IMR-90 (cell line): Measurements from ENCODE around the gene ZNF764. TPM values are rescaled to one million over a fixed set of nuclear protein-coding genes. Genes with fewer than 3 reads are reported as not detected.
A peak's percentile ranks its signal among the peaks of the same experiment; 100 is the strongest.

Experiments
- ATAC-seq: fragments of 200-7000 bp; cut with Tn5 transposase; 2 replicates; pipeline ENCODE4 v1.9.1; 2020; ENCODE audit warnings: low read depth, mild to moderate bottlenecking, moderate library complexity
- BruUV-seq: library from RNA; stranded (reverse); fragments of 400-500 nt; replicated peaks from 2 replicates; lab custom pipeline; 2021; lab: Mats Ljungman, UMichigan
- CTCF ChIA-PET: fragments of 300-600 bp; formaldehyde crosslinking; extraction: SDS; loops from one replicate; lab custom pipeline; 2021; ENCODE audit warnings: antibody characterized with exemption; lab: Yijun Ruan, JAX
- POLR2A ChIA-PET: fragments of 300-600 bp; sonication (Branson Sonifier 250); formaldehyde crosslinking; loops from one replicate; lab custom pipeline; 2022; ENCODE audit warnings: antibody characterized with exemption; ENCODE audit not compliant: unreplicated experiment; lab: Charles Lee
- DNase-seq: peaks from one replicate; pipeline ENCODE4 v3.0.0; 2013
- H2AFZ ChIP-seq: replicated peaks from 2 replicates; pipeline ENCODE3; 2013; ENCODE audit warnings: low read length, mild to moderate bottlenecking; ENCODE audit not compliant: poor library complexity
- H2AK5ac ChIP-seq: 2 replicates; pipeline ENCODE4 v1.6.1; 2013; ENCODE audit warnings: low read depth, low read length, inconsistent platforms
- H2AK9ac ChIP-seq: replicated peaks from 2 replicates; pipeline ENCODE3; 2013; ENCODE audit warnings: mild to moderate bottlenecking, low read depth, low read length, moderate library complexity; ENCODE audit not compliant: poor library complexity
- H2BK120ac ChIP-seq: 2 replicates; pipeline ENCODE4 v1.6.1; 2013; ENCODE audit warnings: low read depth, low read length, inconsistent platforms
- H2BK15ac ChIP-seq: 3 replicates; pipeline ENCODE4 v1.6.1; 2013; ENCODE audit warnings: low read depth, low read length, inconsistent platforms
- H2BK20ac ChIP-seq: 2 replicates; pipeline ENCODE4 v1.6.1; 2013; ENCODE audit warnings: low read depth, mild to moderate bottlenecking, inconsistent platforms, low read length, moderate library complexity
- H2BK5ac ChIP-seq: 2 replicates; pipeline ENCODE4 v1.6.1; 2013; ENCODE audit warnings: mild to moderate bottlenecking, low read depth, low read length, inconsistent platforms; ENCODE audit not compliant: poor library complexity, severe bottlenecking
- H3K14ac ChIP-seq: replicated peaks from 2 replicates; pipeline ENCODE4 v1.6.1; 2013; ENCODE audit warnings: low read depth, low read length, inconsistent platforms
- H3K18ac ChIP-seq: 2 replicates; pipeline ENCODE4 v1.6.1; 2013; ENCODE audit warnings: low read depth, low read length, control low read depth
- H3K23ac ChIP-seq: 2 replicates; pipeline ENCODE4 v1.6.1; 2013; ENCODE audit warnings: low read depth, low read length, inconsistent platforms
- H3K27ac ChIP-seq: 2 replicates; pipeline ENCODE4 v1.5.1; 2013; ENCODE audit warnings: mild to moderate bottlenecking, control low read depth, low read length; ENCODE audit not compliant: insufficient read depth
- H3K27me3 ChIP-seq: 2 replicates; pipeline ENCODE4 v1.6.1; 2013; ENCODE audit warnings: low read length; ENCODE audit not compliant: control insufficient read depth, insufficient read depth
- H3K36me3 ChIP-seq: 2 replicates; pipeline ENCODE4 v1.6.1; 2013; ENCODE audit warnings: low read length, mixed read lengths; ENCODE audit not compliant: control insufficient read depth, insufficient read depth
- H3K4ac ChIP-seq: 2 replicates; pipeline ENCODE4 v1.6.1; 2013; ENCODE audit warnings: low read depth, low read length, inconsistent platforms
- H3K4me1 ChIP-seq: 2 replicates; pipeline ENCODE4 v1.6.1; 2013; ENCODE audit warnings: low read length, mixed read lengths; ENCODE audit not compliant: control insufficient read depth, insufficient read depth
- H3K4me2 ChIP-seq: 2 replicates; pipeline ENCODE4 v1.6.1; 2013; ENCODE audit warnings: low read depth, mild to moderate bottlenecking, control low read depth, low read length, moderate library complexity
- H3K4me3 ChIP-seq: 2 replicates; pipeline ENCODE4 v1.5.1; 2013; ENCODE audit warnings: low read depth, mild to moderate bottlenecking, control low read depth, low read length, moderate library complexity; ENCODE audit not compliant: insufficient read depth
- H3K56ac ChIP-seq: 2 replicates; pipeline ENCODE4 v1.6.1; 2013; ENCODE audit warnings: low read length, inconsistent platforms; ENCODE audit not compliant: insufficient read depth; ENCODE audit errors: extremely low read depth
- H3K79me1 ChIP-seq, 2 experiments: 2 replicates each; pipeline ENCODE4 v1.6.1; 2013; ENCODE audit warnings: low read length in 2 of 2, inconsistent platforms in 1 of 2, low read depth in 1 of 2
- H3K9ac ChIP-seq: 2 replicates; pipeline ENCODE4 v1.6.1; 2013; ENCODE audit warnings: low read depth, low read length, control low read depth
- H3K9me1 ChIP-seq: 2 replicates; pipeline ENCODE4 v1.6.1; 2013; ENCODE audit warnings: low read length, inconsistent platforms; ENCODE audit not compliant: insufficient read depth
- H3K9me3 ChIP-seq: 2 replicates; pipeline ENCODE4 v1.6.1; 2013; ENCODE audit warnings: low read length; ENCODE audit not compliant: control insufficient read depth, insufficient read depth
- H4K20me1 ChIP-seq: 2 replicates; pipeline ENCODE4 v1.6.1; 2013; ENCODE audit warnings: low read length, inconsistent platforms; ENCODE audit not compliant: insufficient read depth
- H4K5ac ChIP-seq: 2 replicates; pipeline ENCODE4 v1.6.1; 2013; ENCODE audit warnings: mild to moderate bottlenecking, low read depth, low read length, control low read depth
- H4K8ac ChIP-seq, 2 experiments: 2 replicates each; pipeline ENCODE4 v1.6.1; 2013; ENCODE audit warnings: low read depth in 2 of 2, low read length in 2 of 2, control low read depth in 1 of 2, inconsistent platforms in 1 of 2
- H4K91ac ChIP-seq: 2 replicates; pipeline ENCODE4 v1.6.1; 2013; ENCODE audit warnings: low read depth, low read length, inconsistent platforms; ENCODE audit not compliant: insufficient read depth
- CEBPB ChIP-seq: IDR thresholded peaks from 2 replicates; pipeline ENCODE4 v1.6.1; 2012; ENCODE audit warnings: low read depth, low read length, improper control_type of control experiment
- CHD1 ChIP-seq: IDR thresholded peaks from 2 replicates; pipeline ENCODE4 v1.6.1; 2012; ENCODE audit warnings: low read depth, low read length, improper control_type of control experiment
- WGBS, 2 experiments: methylation state at CpG; one replicate each; pipeline versions ENCODE4 v1.1.5 to v1.1.7; 2013; ENCODE audit warnings: missing lambda C conversion rate in 2 of 2; ENCODE audit not compliant: insufficient read length in 1 of 2; ENCODE audit errors: extremely low coverage in 2 of 2; 5-methylcytosine and 5-hydroxymethylcytosine counted together
- dilution Hi-C: fragments of 300-500 bp; cut with HindIII; formaldehyde crosslinking; loops from one replicate; pipeline ENCODE4 v1.14.3; 2018; ENCODE audit warnings: low sequenced_read_pairs; ENCODE audit not compliant: unreplicated experiment
- in situ Hi-C: fragments of 300-500 bp; cut with MboI; formaldehyde crosslinking; loops from 3 replicates; pipeline ENCODE4 v1.14.3; 2019; ENCODE audit warnings: low sequenced_read_pairs, inconsistent platforms, mixed read lengths
- intact Hi-C: fragments of 100-400 bp; cut with micrococcal nuclease; formaldehyde crosslinking; loops from 2 replicates; pipeline ENCODE4 v1.10.0; 2022
- polyA plus RNA-seq, 3 experiments: library from polyadenylated mRNA; depleted of rRNA; stranded (reverse); fragments of >200 nt; gene quantifications; 2 replicates each; pipeline ENCODE4 v1.2.3, GENCODE V29; 2012; ENCODE audit warnings: low replicate concordance in 1 of 3
- total RNA-seq: library from RNA; depleted of rRNA; stranded (reverse); fragments of >200 nt; gene quantifications from 2 replicates; pipeline ENCODE4 v1.2.3, GENCODE V29; 2012

ZNF764 gene
- total and polyA plus RNA-seq, 2 of the 4 experiments (the other 2 are of a cell fraction) = 2.2 to 4.6 TPM

GRCh38 chr16:30567991-30568638 lies 9.9 kb upstream of the ZNF764 start:
- TF ChIP-seq CHD1 (no peak), CEBPB (peak; percentile 93)
- peaks cover 6% of the 10 kb centered on the region; the same call in 1 of the 2 replicates for H3K27me3 ChIP-seq
- no peak overlapping the region for H2BK15ac ChIP-seq
- H3K36me3 ChIP-seq = no peaks in the 10 kb centered on the region
- H4K8ac ChIP-seq = peak overlapping the region in 1 of 2 experiments; percentile 9; a peak in 1 of 4 replicates
- no peak overlapping the region for H3K9ac ChIP-seq
- H4K5ac ChIP-seq = no peak overlapping the region
- no peak overlapping the region for H2AFZ ChIP-seq
- peaks cover 9% of the 10 kb centered on the region for H3K4me1 ChIP-seq
- H2AK5ac ChIP-seq = no peak overlapping the region
- no peak overlapping the region for H3K4me3 ChIP-seq
- H3K18ac ChIP-seq = no peak overlapping the region
- no peak overlapping the region for H3K14ac ChIP-seq
- H3K27ac ChIP-seq = peak overlapping the region; percentile 21; the same call in 1 of the 2 replicates
- peak overlapping the region; percentile 4; the same call in 1 of the 2 replicates for H3K4me2 ChIP-seq
- H2BK120ac ChIP-seq = no peak overlapping the region; the same call in 1 of the 2 replicates
- H3K79me1 ChIP-seq = peaks cover 5 to 15% of the 10 kb centered on the region in 2 experiments; a peak in 3 of 4 replicates
- no peak overlapping the region for H2AK9ac ChIP-seq
- 10% methylated on average over 2 of the region's 6 CpGs; no CpG with 5 or more reads in 1 of the 2 experiments for WGBS, 2 experiments
- no peaks in the 10 kb centered on the region for H3K9me3 ChIP-seq
- DNase-seq = peak; percentile 74
- no peaks in the 10 kb centered on the region for H4K20me1 ChIP-seq
- H3K23ac ChIP-seq = peak overlapping the region; percentile 8; the same call in 1 of the 2 replicates
- no peak overlapping the region for H3K56ac ChIP-seq
- no peak overlapping the region for H2BK5ac ChIP-seq
- in situ Hi-C loops = no loop called here
- ChIA-PET POLR2A (interaction anchor here (0.5 kb wide), 1 partner anchor 200 kb away, joined by 3 read pairs; no protein-coding TSS in a partner anchor), CTCF (interaction anchor here (0.6 kb wide), 1 partner anchor 29 kb away, joined by 6 read pairs; no protein-coding TSS in a partner anchor)
- intact Hi-C loops = loop anchor here (1.0 kb wide), 1 partner anchor 26 kb away; no protein-coding TSS in a partner anchor
- BruUV-seq = no TSS peak
- H3K4ac ChIP-seq = no peak overlapping the region
- H2BK20ac ChIP-seq = no peak overlapping the region
- H4K91ac ChIP-seq = no peak overlapping the region
- no peaks in the 10 kb centered on the region for H3K9me1 ChIP-seq
- ATAC-seq = peak; percentile 4; the same call in 1 of the 2 replicates
- dilution Hi-C loops = no loop called here
